OCI-LY1 (cell line): ENCODE data around the gene DRD4.

Experiments used
- EZH2 ChIP-seq: fragments of 200-600 bp; sonication (generic), shearing (Covaris generic); IDR thresholded peaks from 2 replicates; pipeline ENCODE4 v1.8.0; 2017; ENCODE audit warnings: borderline replicate concordance, mixed run types, mild to moderate bottlenecking, antibody characterized with exemption, low read length, moderate library complexity, mixed read lengths
- TF ChIP-seq, protein P1 (sequence below): fragments of 200-600 bp; sonication (generic), shearing (Covaris generic); IDR thresholded peaks from 2 replicates; pipeline ENCODE4 v1.5.1; 2017; ENCODE audit warnings: mild to moderate bottlenecking, antibody characterized with exemption, low read length, moderate library complexity, mixed read lengths

GRCh38 chr11:646214-646613 is 9.1 kb downstream of the DRD4 start:
- TF ChIP-seq, protein P1, sequence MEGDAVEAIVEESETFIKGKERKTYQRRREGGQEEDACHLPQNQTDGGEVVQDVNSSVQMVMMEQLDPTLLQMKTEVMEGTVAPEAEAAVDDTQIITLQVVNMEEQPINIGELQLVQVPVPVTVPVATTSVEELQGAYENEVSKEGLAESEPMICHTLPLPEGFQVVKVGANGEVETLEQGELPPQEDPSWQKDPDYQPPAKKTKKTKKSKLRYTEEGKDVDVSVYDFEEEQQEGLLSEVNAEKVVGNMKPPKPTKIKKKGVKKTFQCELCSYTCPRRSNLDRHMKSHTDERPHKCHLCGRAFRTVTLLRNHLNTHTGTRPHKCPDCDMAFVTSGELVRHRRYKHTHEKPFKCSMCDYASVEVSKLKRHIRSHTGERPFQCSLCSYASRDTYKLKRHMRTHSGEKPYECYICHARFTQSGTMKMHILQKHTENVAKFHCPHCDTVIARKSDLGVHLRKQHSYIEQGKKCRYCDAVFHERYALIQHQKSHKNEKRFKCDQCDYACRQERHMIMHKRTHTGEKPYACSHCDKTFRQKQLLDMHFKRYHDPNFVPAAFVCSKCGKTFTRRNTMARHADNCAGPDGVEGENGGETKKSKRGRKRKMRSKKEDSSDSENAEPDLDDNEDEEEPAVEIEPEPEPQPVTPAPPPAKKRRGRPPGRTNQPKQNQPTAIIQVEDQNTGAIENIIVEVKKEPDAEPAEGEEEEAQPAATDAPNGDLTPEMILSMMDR = no peak
- no peak for TF ChIP-seq EZH2
